ENCODE measurements around the gene MYL5.

DNA sequence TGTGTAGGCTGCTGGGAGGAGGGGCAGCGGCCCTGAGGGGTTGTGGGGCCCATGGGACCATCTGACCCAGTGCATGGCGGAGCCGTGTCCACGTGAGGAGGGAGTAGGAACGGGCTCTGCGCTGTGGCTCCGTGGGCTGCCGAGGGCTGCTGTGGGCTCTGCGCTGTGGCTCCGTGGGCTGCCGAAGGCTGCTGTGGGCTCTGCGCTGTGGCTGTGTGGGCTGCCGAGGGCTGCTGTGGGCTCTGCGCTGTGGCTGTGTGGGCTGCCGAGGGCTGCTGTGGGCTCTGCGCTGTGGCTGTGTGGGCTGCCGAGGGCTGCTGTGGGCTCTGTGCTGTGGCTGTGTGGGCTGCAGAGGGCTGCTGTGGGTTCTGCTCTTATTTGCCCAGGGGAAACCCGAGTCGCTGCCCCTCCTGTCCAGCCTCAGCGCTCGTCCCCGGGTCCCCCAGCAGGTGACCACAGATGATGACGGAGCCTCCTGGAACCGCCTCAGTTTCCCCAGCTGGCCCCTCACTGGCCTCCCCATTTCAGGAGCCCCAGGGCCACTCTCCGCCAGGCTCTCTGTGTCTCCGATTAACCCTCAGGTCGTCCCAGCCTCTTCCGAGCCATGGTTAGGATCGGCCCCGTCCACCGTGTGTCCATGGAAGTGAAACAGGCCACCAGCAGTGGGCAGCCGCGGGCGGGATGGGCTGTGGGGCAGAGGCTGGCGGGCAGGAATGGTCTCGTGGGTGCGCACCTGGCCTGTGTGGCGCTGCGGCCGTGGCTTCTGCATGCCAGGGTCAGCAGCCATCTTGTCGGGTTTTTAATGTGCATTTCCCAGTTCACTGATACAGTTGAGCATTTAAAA, 51.3 kb downstream of the MYL5 start:
- TF ChIP-seq POLR2AphosphoS5 (IDR thresholded peaks at IDR 0.05) (no peak), EP300 (conservative IDR thresholded peaks at IDR 0.05; ENCODE audit: poor library complexity, severe bottlenecking) (no peak), EZH2 (IDR thresholded peaks at IDR 0.05; ENCODE audit: borderline replicate concordance, insufficient read depth, low read length, poor library complexity, severe bottlenecking) (no peak), TAF1 (IDR thresholded peaks at IDR 0.05; ENCODE audit: low read depth) (no peak), RAD21 (conservative IDR thresholded peaks at IDR 0.05) (no peak), SMC3 (conservative IDR thresholded peaks at IDR 0.05; ENCODE audit: poor library complexity) (no peak), MXI1 (conservative IDR thresholded peaks at IDR 0.05; ENCODE audit: poor library complexity, severe bottlenecking) (no peak)
- TF ChIP-seq, protein P1, sequence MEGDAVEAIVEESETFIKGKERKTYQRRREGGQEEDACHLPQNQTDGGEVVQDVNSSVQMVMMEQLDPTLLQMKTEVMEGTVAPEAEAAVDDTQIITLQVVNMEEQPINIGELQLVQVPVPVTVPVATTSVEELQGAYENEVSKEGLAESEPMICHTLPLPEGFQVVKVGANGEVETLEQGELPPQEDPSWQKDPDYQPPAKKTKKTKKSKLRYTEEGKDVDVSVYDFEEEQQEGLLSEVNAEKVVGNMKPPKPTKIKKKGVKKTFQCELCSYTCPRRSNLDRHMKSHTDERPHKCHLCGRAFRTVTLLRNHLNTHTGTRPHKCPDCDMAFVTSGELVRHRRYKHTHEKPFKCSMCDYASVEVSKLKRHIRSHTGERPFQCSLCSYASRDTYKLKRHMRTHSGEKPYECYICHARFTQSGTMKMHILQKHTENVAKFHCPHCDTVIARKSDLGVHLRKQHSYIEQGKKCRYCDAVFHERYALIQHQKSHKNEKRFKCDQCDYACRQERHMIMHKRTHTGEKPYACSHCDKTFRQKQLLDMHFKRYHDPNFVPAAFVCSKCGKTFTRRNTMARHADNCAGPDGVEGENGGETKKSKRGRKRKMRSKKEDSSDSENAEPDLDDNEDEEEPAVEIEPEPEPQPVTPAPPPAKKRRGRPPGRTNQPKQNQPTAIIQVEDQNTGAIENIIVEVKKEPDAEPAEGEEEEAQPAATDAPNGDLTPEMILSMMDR (IDR thresholded peaks at IDR 0.05; ENCODE audit: poor library complexity, severe bottlenecking), result no peak
- TF ChIP-seq, protein P2, sequence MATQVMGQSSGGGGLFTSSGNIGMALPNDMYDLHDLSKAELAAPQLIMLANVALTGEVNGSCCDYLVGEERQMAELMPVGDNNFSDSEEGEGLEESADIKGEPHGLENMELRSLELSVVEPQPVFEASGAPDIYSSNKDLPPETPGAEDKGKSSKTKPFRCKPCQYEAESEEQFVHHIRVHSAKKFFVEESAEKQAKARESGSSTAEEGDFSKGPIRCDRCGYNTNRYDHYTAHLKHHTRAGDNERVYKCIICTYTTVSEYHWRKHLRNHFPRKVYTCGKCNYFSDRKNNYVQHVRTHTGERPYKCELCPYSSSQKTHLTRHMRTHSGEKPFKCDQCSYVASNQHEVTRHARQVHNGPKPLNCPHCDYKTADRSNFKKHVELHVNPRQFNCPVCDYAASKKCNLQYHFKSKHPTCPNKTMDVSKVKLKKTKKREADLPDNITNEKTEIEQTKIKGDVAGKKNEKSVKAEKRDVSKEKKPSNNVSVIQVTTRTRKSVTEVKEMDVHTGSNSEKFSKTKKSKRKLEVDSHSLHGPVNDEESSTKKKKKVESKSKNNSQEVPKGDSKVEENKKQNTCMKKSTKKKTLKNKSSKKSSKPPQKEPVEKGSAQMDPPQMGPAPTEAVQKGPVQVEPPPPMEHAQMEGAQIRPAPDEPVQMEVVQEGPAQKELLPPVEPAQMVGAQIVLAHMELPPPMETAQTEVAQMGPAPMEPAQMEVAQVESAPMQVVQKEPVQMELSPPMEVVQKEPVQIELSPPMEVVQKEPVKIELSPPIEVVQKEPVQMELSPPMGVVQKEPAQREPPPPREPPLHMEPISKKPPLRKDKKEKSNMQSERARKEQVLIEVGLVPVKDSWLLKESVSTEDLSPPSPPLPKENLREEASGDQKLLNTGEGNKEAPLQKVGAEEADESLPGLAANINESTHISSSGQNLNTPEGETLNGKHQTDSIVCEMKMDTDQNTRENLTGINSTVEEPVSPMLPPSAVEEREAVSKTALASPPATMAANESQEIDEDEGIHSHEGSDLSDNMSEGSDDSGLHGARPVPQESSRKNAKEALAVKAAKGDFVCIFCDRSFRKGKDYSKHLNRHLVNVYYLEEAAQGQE (IDR thresholded peaks at IDR 0.05; ENCODE audit: borderline replicate concordance), result no peak

Data from neural cell (in vitro differentiated cells).